ENCODE measurements around the gene IL17RE. TPM values are rescaled to one million over a fixed set of nuclear protein-coding genes. Genes with fewer than 3 reads are reported as not detected.
"Not testable (repeated sequence)": the region's sequence is repeated elsewhere in the genome, so short reads cannot be mapped to it uniquely, and the experiment has no call there.

IL17RE gene
- total RNA-seq, 8 experiments from 2014 or later: 0.23 to 1.8 (median 0.45) TPM

- in situ Hi-C loops (cut with MboI; ENCODE audit: low pct_unique_long_range_greater_than_20kb in 2 of 9, low sequenced_read_pairs in 9 of 9, unreplicated experiment in 9 of 9): no loop called here
- Histone ChIP-seq H3K4me1 (replicated peaks in 1 of 2) (peaks cover 7 to 8% of the 10 kb centered on the region in 2 donors), H3K4me3 (peak overlapping the region in 2 of 5 donors; percentile 58 to 63), H3K27ac (no peak overlapping the region)
- 67 to 100% (median 77%) methylated on average over 1 to 4 of the region's 4 CpGs; no CpG with 5 or more reads in 2 of the 10 experiments for WGBS, 10 experiments
- no peak for ATAC-seq (replicated peaks in 6 of 8)
Measured at GRCh38 chr3:9934993-9935392, 32.3 kb downstream of the IL17RE start.

DNA sequence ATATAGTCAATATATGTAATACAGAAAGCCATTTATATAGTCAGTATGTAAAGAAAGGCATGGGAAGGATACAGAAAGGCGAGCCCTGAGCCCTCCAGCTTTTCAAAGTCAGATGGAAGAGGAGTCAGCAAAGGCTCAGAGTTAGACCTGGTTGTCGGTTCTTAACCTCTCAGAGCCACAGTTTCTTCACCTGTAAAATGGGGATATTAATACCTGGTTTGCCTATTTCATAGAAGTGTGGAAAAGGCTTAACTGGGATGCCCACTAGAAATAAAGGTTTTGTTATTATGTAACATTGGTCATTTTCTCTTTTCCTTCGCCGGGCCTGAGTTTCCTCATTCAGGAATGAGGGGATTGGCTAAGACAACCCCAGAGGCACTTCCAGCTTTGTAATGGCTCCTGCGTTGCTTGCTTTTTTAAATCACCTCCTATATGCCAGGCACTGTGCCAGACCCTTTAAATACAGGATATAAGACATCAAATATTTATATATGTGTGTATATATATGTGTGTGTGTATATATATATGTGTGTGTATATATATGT lies 33.4 kb downstream of the IL17RE start:
- no peak overlapping the region for H3K4me3 ChIP-seq
- in situ Hi-C loops (cut with MboI; ENCODE audit: low pct_unique_long_range_greater_than_20kb in 2 of 9, low sequenced_read_pairs in 9 of 9, unreplicated experiment in 9 of 9): no loop called here
- H3K4me1 ChIP-seq (replicated peaks in 1 of 2): peaks cover 7 to 8% of the 10 kb centered on the region in 2 donors
- H3K27ac ChIP-seq: no peak overlapping the region
- 33 to 100% (median 100%) methylated on average over 1 to 5 of the region's 5 CpGs for WGBS, 10 experiments
- no peak for ATAC-seq (replicated peaks in 6 of 8)

DNA sequence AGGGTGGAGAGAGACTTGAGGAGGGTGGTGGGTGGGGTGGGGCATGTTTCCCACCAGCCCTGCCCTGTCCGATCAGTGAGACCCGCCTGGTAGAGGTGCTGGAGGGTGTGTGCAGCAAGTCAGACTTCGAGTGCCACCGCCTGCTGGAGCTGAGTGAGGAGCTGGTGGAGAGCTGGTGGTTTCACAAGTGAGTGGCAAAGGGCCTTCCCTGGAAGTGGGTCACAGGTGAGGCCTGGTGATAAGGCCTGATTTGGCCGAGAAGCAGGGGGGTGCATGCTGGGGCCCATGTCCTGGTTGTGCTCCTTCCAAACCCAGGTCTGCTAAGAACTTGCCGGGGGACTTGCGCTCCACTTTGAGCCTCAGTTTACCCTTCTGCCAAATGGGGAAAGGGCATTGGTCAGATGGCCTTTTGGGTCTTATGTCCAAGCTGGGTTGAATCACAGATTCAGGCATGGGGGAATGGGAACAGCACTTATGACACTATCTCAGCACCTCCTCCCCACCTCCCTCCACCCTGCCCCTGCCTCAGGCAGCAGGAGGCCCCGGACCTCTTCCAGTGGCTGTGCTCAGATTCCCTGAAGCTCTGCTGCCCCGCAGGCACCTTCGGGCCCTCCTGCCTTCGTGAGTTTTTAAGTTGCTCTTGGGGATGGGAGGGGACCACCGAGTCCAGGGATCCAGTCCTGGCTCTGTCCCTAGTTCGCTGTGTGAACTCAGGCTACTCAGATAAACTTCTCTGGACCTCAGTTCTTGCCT lies 35.0 kb downstream of the IL17RE start:
- in situ Hi-C loops (cut with MboI; ENCODE audit: low pct_unique_long_range_greater_than_20kb in 2 of 9, low sequenced_read_pairs in 9 of 9, unreplicated experiment in 9 of 9): no loop called here
- no peak for ATAC-seq (replicated peaks in 6 of 8)
- WGBS, 10 experiments: 90 to 100% (median 100%) methylated on average over 1 to 2 of the region's 13 CpGs; no CpG with 5 or more reads in 7 of the 10 experiments
- H3K27ac ChIP-seq: no peak overlapping the region
- H3K4me3 ChIP-seq: no peak overlapping the region
- peaks cover 7 to 8% of the 10 kb centered on the region in 2 donors for H3K4me1 ChIP-seq (replicated peaks in 1 of 2)

- no peak overlapping the region for H3K4me3 ChIP-seq
- H3K4me1 ChIP-seq (replicated peaks in 1 of 2): peaks cover 7 to 8% of the 10 kb centered on the region in 2 donors
- no peak overlapping the region for H3K27ac ChIP-seq
- 67 to 100% (median 96%) methylated on average over 1 to 2 of the region's 2 CpGs; no CpG with 5 or more reads in 1 of the 10 experiments for WGBS, 10 experiments
- in situ Hi-C loops (cut with MboI; ENCODE audit: low pct_unique_long_range_greater_than_20kb in 2 of 9, low sequenced_read_pairs in 9 of 9, unreplicated experiment in 9 of 9): no loop called here
- ATAC-seq (replicated peaks in 6 of 8): no peak
Measured at GRCh38 chr3:9938966-9939365, 36.3 kb downstream of the IL17RE start.

- H3K27ac ChIP-seq; in situ Hi-C loops (cut with MboI; ENCODE audit: low pct_unique_long_range_greater_than_20kb in 2 of 9, low sequenced_read_pairs in 9 of 9, unreplicated experiment in 9 of 9); ATAC-seq (replicated peaks in 6 of 8); H3K4me1 ChIP-seq (replicated peaks in 1 of 2); H3K4me3 ChIP-seq: not testable (repeated sequence)
- no CpG with 5 or more reads among the region's 32 CpGs for WGBS, 10 experiments
Measured at GRCh38 chr3:9939906-9940305, 37.3 kb downstream of the IL17RE start.

GRCh38 chr3:9940746-9941145 lies 38.1 kb downstream of the IL17RE start:
- in situ Hi-C loops (cut with MboI; ENCODE audit: low pct_unique_long_range_greater_than_20kb in 2 of 9, low sequenced_read_pairs in 9 of 9, unreplicated experiment in 9 of 9): no loop called here
- Histone ChIP-seq H3K4me1 (replicated peaks in 1 of 2) (no peaks in the 10 kb centered on the region), H3K27ac (no peak overlapping the region), H3K4me3 (no peak overlapping the region)
- no peak for ATAC-seq (replicated peaks in 6 of 8)
- WGBS, 10 experiments: 80 to 100% (median 100%) methylated on average over 1 to 4 of the region's 10 CpGs; no CpG with 5 or more reads in 6 of the 10 experiments

GRCh38 chr3:9942164-9942563 lies 39.5 kb downstream of the IL17RE start:
- Histone ChIP-seq H3K4me1 (replicated peaks in 1 of 2) (no peaks in the 10 kb centered on the region), H3K27ac (no peak overlapping the region), H3K4me3 (no peak overlapping the region)
- 38 to 100% (median 88%) methylated on average over 1 to 4 of the region's 4 CpGs; no CpG with 5 or more reads in 3 of the 10 experiments for WGBS, 10 experiments
- no peak for ATAC-seq (replicated peaks in 6 of 8)
- in situ Hi-C loops (cut with MboI; ENCODE audit: low pct_unique_long_range_greater_than_20kb in 2 of 9, low sequenced_read_pairs in 9 of 9, unreplicated experiment in 9 of 9): no loop called here

DNA sequence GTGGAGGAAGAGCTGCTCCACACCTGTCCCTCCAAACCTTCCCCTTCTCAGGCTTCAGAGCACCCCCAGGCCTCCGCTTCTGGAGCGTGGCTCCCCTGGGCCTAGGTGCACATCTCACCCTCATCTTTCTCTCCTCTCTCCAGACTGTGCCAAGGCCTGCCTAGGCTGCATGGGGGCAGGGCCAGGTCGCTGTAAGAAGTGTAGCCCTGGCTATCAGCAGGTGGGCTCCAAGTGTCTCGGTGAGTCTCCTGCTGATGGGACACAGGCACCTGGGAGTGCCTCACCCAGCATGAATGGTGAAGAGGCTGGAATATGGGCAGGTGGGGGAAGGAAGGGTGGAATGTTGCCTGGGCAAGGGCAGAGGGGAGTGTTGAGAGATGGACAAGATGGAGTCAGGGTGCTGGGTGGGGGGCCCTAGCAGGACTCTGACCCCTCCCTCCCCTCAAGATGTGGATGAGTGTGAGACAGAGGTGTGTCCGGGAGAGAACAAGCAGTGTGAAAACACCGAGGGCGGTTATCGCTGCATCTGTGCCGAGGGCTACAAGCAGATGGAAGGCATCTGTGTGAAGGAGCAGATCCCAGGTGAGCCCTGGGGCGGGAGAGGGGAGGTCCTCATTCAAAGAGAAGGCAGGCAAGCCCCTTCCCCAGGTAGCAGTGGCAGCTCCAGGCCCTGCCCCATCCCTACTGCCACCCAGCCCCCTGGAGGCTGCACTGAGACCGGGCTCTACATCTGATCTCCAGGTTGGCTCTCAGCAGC lies 40.5 kb downstream of the IL17RE start:
- H3K27ac ChIP-seq: no peak overlapping the region
- in situ Hi-C loops (cut with MboI; ENCODE audit: low pct_unique_long_range_greater_than_20kb in 2 of 9, low sequenced_read_pairs in 9 of 9, unreplicated experiment in 9 of 9): no loop called here
- 20 to 80% methylated on average over 1 of the region's 11 CpGs; no CpG with 5 or more reads in 8 of the 10 experiments for WGBS, 10 experiments
- H3K4me1 ChIP-seq (replicated peaks in 1 of 2): no peaks in the 10 kb centered on the region
- no peak for ATAC-seq (replicated peaks in 6 of 8)
- H3K4me3 ChIP-seq: no peak overlapping the region

DNA sequence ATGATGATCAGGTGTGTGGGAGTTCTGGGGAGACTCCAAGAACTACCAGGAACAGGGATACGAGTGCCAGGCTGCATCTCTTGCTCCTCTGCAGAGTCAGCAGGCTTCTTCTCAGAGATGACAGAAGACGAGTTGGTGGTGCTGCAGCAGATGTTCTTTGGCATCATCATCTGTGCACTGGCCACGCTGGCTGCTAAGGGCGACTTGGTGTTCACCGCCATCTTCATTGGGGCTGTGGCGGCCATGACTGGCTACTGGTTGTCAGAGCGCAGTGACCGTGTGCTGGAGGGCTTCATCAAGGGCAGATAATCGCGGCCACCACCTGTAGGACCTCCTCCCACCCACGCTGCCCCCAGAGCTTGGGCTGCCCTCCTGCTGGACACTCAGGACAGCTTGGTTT lies 41.6 kb downstream of the IL17RE start:
- H3K4me3 ChIP-seq: no peak overlapping the region
- 33 to 94% (median 80%) methylated on average over 1 to 5 of the region's 11 CpGs; no CpG with 5 or more reads in 5 of the 10 experiments for WGBS, 10 experiments
- no peak for ATAC-seq (replicated peaks in 6 of 8)
- H3K4me1 ChIP-seq (replicated peaks in 1 of 2): no peaks in the 10 kb centered on the region
- in situ Hi-C loops (cut with MboI; ENCODE audit: low pct_unique_long_range_greater_than_20kb in 2 of 9, low sequenced_read_pairs in 9 of 9, unreplicated experiment in 9 of 9): no loop called here
- H3K27ac ChIP-seq: no peak overlapping the region

DNA sequence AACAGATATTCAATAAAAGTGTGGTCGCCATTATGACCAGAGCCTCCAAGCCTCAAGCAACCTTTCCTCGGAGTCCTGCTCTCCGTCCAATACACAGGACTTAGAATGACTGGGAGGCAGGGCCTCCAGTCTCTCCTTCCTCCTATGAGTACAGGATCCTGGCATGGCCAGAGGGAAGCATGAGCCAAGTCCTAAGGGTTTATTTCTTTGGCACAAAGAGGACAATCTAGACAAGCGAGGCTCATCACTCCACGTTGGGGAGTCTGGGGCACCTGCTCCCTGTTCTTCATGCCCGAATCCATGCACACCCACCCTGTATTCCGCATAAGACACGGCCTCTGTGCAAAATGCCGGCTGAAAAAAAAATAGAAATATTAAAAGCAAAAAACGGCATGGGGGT lies 42.7 kb downstream of the IL17RE start:
- in situ Hi-C loops (cut with MboI; ENCODE audit: low pct_unique_long_range_greater_than_20kb in 2 of 9, low sequenced_read_pairs in 9 of 9, unreplicated experiment in 9 of 9): no loop called here
- WGBS, 10 experiments: 38 to 100% (median 92%) methylated on average over 1 to 5 of the region's 10 CpGs; no CpG with 5 or more reads in 3 of the 10 experiments
- Histone ChIP-seq H3K4me3 (no peak overlapping the region), H3K4me1 (replicated peaks in 1 of 2) (no peaks in the 10 kb centered on the region), H3K27ac (no peak overlapping the region)
- ATAC-seq (replicated peaks in 6 of 8): no peak

- 0 to 20% (median 3%) methylated on average over 2 to 10 of the region's 90 CpGs; no CpG with 5 or more reads in 5 of the 10 experiments for WGBS, 10 experiments
- ATAC-seq (replicated peaks in 6 of 8): peak; percentile 78 to 89 (median 82)
- in situ Hi-C loops (cut with MboI; ENCODE audit: low pct_unique_long_range_greater_than_20kb in 2 of 9, low sequenced_read_pairs in 9 of 9, unreplicated experiment in 9 of 9): no loop called here
Measured at GRCh38 chr3:9946112-9947024, 43.7 kb downstream of the IL17RE start.

More at GRCh38 chr3:9946112-9947024, 43.7 kb downstream of the IL17RE start:
- Histone ChIP-seq H3K4me3 (peak overlapping the region; percentile 27 to 55 (median 50)), H3K4me1 (replicated peaks in 1 of 2) (peaks cover 1 to 3% of the 10 kb centered on the region in 2 donors), H3K27ac (peak overlapping the region; percentile 2 to 10)

Measured in motor neuron (in vitro differentiated cells).